GM18907 (cell line): ENCODE measurements around the gene THAP3.
A peak's percentile ranks its signal among the peaks of the same experiment; 100 is the strongest.
"Not testable (repeated sequence)": the region's sequence is repeated elsewhere in the genome, so short reads cannot be mapped to it uniquely, and the experiment has no call there.

Experiments
- ATAC-seq: cut with Tn5 transposase; IDR thresholded peaks from one replicate; pipeline ENCODE4 v1.9.1; 2021; ENCODE audit warnings: mild to moderate bottlenecking, moderate library complexity; ENCODE audit not compliant: unreplicated experiment

The THAP3 gene

GRCh38 chr1:6590046-6590445 lies 34.6 kb upstream of the THAP3 start:
- ATAC-seq = no peak

DNA sequence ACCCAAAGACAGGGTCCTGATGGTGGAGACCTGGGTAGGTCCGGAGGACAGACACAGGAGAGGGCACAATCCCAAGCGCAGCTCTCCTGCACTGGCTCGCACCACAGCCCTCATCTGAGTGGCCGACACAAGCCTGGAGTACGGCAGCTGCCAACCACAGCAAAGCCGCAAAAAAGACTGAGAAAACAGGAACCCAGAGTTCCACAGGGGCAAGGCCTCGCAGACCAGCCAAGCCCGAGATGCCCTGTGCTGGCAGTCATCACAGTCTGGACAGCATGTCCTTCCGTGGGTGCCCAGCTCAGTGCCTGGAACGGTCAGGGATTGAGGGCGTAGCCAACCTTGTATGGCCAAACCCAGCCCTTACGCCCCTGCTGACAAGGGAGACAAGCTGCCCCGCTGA lies 33.4 kb upstream of the THAP3 start:
- ATAC-seq = no peak

- no peak for ATAC-seq
Observed at GRCh38 chr1:6591644-6592043, 33.0 kb upstream of the THAP3 start.

DNA sequence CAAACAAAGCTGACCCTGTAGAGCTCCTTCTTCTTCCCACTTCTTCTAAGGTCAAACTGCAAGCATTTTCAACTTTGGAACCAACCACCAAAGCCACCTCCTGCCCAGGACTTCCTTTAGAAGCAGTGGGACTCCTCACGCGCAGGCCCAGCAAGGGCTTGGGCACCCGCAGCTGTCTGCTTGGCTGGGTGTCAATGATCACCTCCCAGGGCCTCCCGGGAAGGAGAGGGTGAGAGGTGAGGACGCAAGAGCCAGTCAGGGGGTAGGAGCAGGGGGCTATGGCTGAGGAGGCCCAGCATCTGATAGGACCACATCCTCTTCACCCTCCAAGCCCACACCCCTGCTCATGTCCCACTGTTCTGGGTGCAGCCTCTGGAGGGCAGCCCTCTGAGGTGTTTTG lies 32.2 kb upstream of the THAP3 start:
- no peak for ATAC-seq

GRCh38 chr1:6592865-6593593 lies 31.6 kb upstream of the THAP3 start:
- ATAC-seq = no peak

- no peak for ATAC-seq
Observed at GRCh38 chr1:6593810-6594209, 30.9 kb upstream of the THAP3 start.

GRCh38 chr1:6594977-6595740 lies 29.5 kb upstream of the THAP3 start:
- no peak for ATAC-seq

- ATAC-seq = no peak
Observed at GRCh38 chr1:6596351-6596750, 28.3 kb upstream of the THAP3 start.

DNA sequence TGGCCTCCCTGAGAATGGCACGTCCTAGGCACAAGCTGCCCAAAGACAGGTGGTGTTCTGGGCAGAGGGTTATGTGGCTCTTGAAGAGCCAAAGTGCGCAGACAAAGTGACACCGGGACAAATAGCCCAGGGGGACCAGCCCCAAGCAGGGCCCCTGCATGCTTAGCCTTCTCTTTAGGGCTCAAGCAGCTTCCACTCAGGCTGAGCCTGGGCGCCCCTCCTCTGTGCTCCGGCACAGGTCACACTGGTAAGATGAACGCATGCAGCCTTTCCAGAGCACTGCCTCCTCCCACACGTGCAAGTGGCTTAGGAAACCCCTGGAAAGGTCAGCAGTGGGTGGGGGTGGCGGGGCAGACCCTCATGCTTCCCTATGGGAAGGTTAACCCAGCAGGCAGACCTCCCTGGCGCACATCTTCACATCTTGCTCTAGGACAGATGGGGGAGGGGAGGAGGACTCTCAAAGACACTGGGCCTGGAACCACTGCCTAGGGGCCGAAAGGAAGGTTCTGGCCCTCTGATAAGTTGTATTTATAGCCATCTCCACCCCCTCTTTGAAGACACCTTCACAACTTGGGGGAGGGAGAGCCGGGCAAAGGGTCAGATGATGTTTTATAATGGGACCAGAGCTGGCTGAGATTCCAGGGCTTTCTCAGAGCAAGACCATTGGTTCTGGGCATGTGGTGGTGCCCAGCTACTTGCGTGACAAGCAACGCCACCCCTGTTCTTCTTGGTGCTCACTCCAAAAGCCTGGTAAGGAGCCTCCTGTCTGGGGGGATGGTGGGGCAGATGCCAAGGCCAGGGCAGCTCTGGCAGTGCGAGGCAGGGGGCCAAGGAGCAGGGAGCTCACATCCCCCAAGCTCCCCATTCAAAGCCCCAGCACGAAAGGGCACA lies 27.5 kb upstream of the THAP3 start:
- ATAC-seq = no peak

DNA sequence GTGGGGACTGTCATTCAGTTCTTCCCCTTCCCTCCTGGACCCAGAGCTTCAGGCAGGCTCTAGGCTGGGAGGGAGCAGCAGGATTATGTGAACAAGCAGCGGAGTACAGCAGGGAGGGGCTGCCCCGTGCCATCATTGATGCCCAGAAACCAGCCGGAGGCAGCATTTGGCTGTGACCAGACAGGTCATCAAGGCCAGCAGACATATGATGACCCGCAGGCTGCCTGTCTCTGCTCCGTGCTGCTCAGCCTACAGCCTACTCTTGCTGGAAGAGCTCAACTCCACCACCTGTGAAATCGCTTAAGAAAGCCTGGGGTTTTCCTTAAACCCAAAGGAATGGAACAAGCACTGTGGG lies 26.9 kb upstream of the THAP3 start:
- no peak for ATAC-seq

- ATAC-seq = no peak
Observed at GRCh38 chr1:6599141-6599975, 25.3 kb upstream of the THAP3 start.

- not testable (repeated sequence) for ATAC-seq
Observed at GRCh38 chr1:6599991-6600390, 24.7 kb upstream of the THAP3 start.

DNA sequence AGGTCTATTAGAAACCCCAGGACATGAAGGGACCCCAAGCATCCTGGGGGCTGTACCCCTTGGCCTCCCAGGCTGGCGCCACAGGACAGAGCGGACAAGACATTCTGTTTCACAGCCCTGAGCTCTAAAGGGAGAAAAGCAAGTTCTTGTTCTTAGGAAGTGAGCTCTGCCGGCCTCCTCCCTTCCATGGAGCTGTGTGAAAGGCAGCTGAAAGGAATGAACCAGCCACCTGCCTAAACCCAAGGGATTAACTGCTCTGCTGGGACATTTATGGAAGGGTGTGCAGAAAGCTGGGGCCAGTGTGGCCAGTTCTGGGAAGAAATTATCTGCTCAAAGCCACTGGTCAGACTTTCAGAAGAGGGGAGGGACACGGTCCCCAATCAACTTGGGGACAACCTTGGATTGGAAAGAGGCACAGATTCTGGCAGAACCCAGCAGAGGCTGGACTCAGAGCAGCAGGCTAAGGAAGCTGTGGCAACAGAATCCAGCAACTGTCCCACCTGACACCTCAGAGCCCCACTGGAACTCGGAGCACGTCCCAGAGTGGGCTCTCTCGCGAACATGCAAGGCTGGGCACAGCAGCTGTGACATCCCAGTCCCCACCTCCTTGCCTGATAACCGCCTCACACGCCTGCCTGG lies 24.1 kb upstream of the THAP3 start:
- peak; percentile 13 for ATAC-seq

DNA sequence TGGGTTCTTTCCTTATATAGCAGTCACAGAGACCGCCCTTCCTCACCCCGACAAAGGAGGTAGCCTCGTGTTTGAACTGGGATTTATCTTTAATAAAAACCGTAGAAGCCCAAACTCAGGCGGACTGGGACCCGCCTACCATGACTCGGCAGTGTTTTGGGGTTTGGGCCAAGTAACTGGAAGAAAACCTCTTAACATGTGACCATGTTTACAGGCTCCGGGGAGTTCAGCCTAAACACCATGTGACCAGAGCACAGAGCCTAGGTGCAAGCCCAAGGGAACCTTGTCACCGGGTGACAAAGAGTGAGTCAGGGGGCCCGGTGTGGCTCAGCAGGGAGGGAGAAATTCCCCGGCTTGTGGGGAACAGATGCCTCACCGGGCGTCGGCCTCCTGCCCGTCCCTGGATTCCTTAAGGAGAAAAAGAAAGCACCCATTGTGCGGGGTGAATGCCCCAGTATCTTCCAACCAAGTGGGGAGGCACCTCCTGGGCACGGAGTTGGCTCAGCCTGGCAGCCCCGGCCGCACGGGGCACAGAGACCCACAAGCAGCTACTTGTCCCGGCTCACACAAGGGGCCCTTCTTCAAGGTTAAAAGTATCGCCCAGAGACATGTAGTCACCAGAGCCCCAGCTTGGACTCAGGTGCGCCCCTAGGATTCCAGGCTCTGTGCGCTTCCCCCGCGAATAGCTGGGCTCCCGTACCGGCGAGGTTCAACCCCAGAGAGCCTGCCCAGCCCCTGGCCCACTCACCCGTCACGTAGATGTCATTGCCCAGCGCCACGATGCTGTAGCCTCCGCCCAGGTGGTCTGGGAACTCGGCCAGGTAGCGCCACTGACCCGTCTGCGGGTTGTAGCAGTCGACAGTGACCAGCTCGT lies 23.4 kb upstream of the THAP3 start:
- ATAC-seq = peak; percentile 34

DNA sequence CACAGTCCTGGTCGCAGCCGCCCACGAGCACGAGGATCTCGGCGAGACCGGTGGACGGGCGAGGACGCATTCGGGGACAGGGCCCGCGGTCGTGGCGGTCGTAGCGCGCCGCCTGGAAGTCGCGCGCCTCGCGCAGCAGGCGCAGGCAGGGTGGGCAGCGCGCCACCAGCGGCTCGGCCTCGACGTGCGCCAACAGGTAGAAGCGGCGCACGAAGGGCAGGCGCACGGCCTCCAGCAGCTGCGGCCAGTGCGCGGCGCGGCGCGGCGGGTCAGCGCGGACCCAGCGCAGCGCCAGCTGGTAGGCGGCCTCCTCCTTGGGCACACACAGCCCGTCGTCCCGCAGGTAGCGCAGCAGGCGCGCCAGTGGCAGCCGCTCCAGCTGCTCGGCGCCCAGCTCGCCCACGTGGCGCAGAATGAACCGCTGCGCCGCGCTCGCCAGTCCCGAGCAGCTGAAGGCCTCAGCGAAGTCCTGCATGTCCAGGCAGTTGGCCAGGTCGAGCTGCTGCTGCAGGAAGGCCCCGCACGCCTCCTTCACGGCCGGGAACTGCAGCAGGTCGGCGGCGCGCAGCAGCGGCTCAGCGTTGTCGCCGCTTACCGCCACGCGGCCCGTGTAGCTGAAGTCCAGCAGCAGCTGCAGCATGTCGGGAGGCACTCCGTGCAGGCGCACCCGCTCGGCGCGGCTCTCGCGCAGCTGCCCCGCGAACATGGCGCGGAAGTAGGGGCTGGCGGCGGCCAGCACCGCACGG lies 22.6 kb upstream of the THAP3 start:
- ATAC-seq = peak; percentile 38

- peak; percentile 53 for ATAC-seq
Observed at GRCh38 chr1:6602669-6603237, 21.9 kb upstream of the THAP3 start, which contains the start of gene KLHL21. Gene KLHL21 (minus strand): TSS chr1:6602869. CDS start chr1:6602817, 52 bp downstream.

- ATAC-seq = peak; percentile 21
Observed at GRCh38 chr1:6603238-6603914, 21.3 kb upstream of the THAP3 start.
